GM21515 (cell line): ENCODE data around the gene AP5Z1.
A peak's percentile ranks its signal among the peaks of the same experiment; 100 is the strongest.

ENCODE experiments used
- ATAC-seq: cut with Tn5 transposase; IDR thresholded peaks from one replicate; pipeline ENCODE4 v1.9.1; 2021; ENCODE audit not compliant: unreplicated experiment

The AP5Z1 gene

GRCh38 chr7:4745265-4745919, 30.0 kb upstream of the AP5Z1 start:
- peak; percentile 9 for ATAC-seq

DNA sequence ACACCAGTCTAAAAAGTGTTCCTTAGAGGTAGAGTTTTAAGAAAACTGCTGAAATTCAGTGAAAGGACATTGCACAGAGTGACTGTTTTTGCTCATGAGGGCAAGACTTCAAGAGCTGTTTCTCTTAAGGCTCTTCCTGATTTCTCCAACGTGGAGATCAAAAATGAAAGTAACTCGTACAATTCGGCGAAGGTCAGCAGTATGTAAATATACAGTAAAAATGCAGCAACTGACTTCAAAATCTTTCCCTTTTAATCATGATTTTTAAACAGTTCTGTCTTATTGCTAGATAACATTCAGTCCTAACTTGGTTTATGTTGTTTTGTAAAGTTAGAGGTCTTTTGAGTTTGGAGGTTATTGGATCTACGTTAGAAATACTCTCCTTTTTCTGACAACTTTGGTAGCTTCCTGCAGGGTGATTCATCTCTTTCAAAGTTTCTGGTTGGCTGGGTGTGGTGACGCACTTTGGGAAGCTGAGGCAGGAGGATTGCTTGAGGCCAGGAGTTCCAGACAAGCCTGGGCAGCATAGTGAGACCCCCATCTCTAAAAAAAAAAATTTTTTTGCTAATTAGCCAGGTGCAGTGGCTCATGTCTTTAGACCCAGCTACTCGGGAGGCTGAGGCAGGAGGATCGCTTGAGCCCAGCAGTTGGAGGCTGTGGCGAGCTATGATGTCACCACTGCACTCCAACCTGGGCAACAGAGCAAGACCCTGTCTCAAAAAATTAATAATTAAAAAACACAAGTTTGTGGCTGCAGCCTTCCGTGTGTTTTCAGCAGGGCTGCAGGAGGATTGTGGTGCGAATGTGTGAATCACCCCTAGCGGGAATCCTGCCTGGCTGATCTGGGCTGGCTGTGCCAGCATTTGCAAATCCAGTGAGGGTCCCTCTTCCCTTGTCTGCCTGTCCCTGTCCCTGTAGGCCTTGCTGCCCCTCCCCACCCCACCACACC, 29.2 kb upstream of the AP5Z1 start:
- no peak for ATAC-seq

GRCh38 chr7:4747013-4747412, 28.4 kb upstream of the AP5Z1 start:
- no peak for ATAC-seq

- ATAC-seq: no peak
Observed at GRCh38 chr7:4747746-4748145, 27.7 kb upstream of the AP5Z1 start.

- ATAC-seq: no peak
Observed at GRCh38 chr7:4748231-4748681, 27.2 kb upstream of the AP5Z1 start.

DNA sequence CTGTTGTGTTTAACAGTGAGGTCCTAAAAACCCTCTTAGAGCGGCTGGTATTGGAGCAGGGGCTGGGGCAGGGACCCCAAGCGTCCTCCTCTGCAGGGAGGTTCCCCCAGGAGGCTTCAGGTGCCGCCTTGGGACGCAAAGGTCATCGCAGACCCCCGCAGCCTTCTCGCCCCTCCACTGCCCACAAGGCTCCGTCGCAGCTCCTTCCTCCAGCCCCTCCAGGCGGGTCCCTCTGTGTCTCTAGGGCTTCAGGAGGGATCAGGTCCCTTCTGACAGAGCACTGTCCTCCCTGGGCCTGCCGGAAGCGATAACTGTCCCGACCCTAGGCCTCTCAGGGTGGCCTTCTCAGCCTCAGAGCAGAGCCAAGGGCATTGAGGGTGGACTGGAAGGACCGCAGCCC, 26.1 kb upstream of the AP5Z1 start:
- ATAC-seq: no peak

GRCh38 chr7:4749798-4750197, 25.6 kb upstream of the AP5Z1 start:
- ATAC-seq: no peak

DNA sequence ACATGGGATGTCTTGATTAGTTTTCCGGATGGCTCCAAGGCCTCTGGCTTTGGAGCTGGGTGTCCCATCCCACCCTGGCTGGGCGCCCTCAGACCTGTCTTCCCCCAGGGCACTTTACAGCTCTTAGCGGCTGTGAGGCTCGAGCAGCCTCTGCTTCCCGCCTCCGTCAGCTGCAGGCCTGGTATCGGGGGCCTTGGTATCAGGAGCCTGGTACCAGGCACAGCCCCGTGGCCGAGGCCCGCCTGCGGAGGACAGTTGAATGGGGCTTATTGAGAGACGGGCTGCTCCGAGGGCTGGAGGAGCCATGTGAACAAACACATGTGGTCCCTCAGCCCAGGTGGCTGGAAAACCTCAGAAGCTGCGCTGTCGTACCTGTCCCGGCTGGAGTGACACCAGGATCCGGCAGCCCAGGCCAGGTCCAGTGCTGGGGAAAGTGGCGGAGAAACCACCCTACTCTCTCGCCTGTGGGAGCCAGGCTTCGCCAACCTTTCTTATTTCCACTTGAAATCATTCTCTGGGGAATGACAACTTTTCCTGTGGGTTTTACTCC, 23.9 kb upstream of the AP5Z1 start:
- ATAC-seq: no peak

DNA sequence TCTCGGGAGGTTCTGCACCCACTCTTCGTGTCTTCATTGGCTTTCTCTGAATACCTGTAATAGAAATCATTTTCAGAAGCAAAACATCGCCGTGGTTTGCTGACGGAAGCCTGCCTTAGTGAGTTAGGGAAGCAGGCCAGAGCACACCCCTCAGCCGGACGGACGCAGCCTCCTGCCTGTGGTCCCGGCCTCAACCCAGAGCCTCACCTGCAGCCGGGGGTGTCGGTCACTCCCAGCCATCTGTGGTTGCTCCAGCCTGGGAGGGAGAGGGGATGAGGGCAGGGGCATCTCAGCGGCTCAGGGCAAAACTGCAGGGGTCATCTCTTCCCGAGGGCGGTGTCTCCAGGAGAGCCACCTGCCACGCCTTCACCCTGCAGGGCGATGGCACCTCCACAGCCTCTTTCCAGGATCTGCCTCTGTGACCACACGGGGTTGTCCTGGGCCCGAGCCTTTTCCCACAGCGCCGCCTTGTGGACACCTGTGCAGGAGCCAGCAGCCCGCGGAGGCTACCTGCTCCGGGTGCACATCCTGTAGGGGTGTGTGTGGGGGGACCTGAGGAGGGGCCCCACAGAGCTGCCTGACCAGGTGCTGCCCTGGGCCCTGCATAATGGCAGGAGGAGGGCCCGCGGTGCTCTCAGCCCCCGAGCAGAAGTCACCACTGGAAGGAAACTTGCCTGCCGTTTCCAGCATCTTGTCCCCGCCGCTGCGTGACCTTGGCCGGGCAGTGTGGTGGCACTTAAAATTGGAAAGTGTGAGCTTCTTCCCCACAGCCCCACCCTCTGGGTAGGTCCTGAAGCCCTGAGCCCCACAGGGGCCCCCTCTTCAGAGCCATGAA, 21.6 kb upstream of the AP5Z1 start:
- ATAC-seq: peak; percentile 77

GRCh38 chr7:4754433-4755010, 20.9 kb upstream of the AP5Z1 start:
- no peak for ATAC-seq

GRCh38 chr7:4755045-4755444, 20.4 kb upstream of the AP5Z1 start:
- ATAC-seq: no peak

GRCh38 chr7:4758111-4758510, 17.3 kb upstream of the AP5Z1 start:
- ATAC-seq: no peak

- ATAC-seq: no peak
Observed at GRCh38 chr7:4758791-4759190, 16.6 kb upstream of the AP5Z1 start.

DNA sequence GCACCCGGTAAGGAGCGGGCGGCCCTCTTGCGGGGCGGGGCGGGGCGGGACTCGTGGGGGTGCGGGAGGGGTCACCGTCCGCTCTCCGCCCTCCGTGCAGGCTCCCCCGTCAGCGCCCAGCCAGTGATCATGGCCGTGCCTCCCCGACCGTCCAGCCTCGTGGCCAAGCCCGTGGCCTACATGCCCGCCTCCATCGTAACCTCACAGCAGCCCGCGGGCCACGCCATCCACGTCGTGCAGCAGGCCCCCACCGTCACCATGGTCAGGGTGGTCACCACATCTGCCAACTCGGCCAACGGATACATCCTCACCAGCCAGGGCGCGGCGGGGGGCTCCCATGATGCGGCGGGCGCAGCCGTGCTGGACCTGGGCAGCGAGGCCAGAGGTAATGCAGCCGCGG, 16.2 kb upstream of the AP5Z1 start:
- no peak for ATAC-seq

- no peak for ATAC-seq
Observed at GRCh38 chr7:4760952-4761351, 14.5 kb upstream of the AP5Z1 start.

DNA sequence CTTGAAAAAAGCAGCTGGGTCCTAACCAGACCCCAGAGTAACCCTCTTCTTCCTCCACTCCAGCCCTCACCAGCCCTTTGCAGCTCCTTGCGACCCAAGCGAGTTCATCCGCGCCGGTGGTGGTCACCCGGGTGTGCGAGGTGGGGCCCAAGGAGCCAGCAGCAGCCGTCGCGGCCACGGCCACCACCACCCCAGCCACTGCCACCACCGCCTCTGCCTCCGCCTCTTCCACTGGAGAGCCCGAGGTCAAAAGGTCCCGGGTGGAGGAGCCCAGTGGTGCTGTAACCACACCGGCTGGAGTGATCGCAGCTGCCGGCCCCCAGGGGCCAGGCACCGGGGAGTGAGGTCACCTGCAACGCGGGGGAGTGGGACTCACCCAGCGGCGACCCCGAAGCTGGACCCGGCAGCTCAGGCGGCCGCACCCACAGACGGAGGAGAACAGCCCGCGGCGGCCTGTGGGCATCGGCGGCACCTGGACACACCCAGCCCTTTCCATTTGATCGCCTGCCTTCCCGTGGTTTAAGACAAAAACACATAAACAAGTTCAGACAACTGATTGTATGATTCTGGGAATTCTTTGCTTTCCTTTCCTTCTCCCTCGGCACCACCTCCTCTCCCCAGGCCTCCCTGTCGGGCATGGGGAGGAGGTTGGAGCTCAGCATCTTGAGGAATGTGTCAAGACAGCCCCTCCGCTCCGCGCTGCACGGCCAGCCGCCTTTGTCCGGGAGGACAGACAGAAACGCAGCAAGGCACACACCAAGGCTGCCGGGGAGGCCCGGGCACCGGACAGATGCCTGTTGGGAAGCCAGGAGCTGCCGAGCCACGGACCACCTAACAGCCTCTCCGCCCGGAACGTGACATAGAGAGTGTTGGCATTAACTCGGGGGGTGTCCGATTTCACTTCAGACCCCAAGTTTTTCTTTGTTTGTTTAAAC, 13.0 kb upstream of the AP5Z1 start:
- no peak for ATAC-seq

DNA sequence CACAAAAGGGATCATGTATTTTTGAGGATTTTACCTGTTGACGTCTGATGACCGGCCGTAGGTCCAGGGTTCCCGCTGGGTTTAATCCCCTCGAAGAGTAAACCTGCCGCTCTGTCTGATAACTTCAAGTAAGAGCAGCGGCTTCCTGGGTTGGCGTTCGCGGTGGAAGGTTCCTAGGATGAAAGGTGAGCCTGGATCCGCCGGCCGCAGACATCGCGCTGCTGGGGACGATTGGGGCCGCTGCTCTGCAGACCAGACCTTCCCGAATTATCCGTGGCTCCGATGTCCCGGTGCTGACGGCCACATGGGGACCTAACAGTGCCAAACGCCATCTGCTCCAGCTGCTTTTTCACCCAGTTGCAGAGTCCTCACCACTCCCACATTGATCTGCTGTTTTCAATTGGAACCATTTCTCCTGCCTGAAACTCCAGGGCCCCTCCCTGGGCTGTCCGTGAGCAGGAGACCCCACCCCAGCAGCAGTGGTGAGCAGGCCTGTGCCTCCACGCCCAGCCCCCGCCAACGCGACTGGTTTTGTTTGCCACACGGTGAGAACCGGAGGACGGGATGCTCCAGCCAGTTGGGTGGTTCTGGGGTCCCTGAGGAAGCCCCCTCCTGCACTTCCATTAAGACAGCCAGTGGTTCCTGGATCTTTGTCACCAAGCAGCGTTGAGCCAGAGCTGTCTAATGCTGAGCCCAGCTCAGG, 12.2 kb upstream of the AP5Z1 start:
- ATAC-seq: no peak

DNA sequence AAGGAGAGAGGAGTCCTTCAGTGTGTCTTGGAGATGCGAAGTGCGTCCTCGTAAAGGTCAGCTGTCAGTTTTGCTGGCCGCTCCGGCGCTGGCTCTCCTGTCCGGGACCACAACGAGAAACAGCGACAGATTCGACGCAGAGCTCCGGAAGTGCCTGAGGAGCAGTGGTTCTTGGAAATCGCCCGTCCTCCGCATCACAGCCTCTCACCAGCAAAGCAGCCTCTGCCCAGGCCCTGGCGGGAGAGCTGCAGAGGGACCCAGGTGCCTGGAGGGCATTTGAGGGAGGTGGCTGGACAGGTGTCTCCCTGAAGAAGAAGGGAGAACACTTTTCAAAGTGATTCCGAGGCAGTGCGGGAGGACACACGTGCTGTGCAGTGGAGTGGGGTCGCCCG, 11.6 kb upstream of the AP5Z1 start:
- no peak for ATAC-seq

DNA sequence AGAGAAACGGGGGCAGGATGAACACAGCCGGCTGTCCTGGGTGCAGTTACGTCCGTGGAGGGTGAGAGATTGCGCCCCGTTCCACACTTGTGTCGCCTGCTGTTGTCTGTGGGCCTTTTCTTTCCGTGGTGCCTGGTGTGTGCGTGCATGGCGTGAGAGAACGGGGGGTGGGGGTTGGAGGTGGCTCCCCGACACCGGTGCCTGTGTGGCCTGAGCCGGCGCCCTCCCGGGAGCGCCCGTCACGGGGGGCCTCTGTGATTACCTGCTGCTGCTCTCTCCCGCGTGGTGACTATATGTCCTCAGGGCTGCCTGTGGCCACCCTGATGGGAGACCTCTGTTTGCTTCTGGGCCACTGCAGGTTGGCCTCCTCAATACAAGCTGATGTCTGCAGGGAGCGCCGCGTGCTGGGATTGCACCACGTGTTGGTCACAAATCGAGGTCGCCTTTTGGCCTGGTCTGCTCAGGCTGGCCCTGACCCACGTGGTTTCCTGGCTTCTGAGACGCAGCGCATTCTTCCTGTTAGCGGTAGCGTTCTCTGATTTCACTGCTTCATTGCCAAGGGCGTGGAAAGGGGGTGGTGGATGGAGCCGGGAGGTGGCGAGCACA, 10.9 kb upstream of the AP5Z1 start:
- ATAC-seq: no peak
